GM12865 (cell line): ENCODE data around the gene OTUD3.

Experiments
- DNase-seq: peaks from one replicate; pipeline ENCODE4 v3.0.0; 2010; ENCODE audit warnings: low read depth
- H3K4me3 ChIP-seq: 2 replicates; pipeline ENCODE4 v1.5.1; 2011; ENCODE audit warnings: mild to moderate bottlenecking, low read depth, low read length, control low read depth
- TF ChIP-seq, protein P1 (sequence below): IDR thresholded peaks from 2 replicates; pipeline ENCODE4 v1.5.1; 2011; ENCODE audit warnings: low read length, control low read depth, low read depth, inconsistent platforms; ENCODE audit not compliant: insufficient read depth; ENCODE audit errors: missing control alignments

Gene OTUD3

DNA sequence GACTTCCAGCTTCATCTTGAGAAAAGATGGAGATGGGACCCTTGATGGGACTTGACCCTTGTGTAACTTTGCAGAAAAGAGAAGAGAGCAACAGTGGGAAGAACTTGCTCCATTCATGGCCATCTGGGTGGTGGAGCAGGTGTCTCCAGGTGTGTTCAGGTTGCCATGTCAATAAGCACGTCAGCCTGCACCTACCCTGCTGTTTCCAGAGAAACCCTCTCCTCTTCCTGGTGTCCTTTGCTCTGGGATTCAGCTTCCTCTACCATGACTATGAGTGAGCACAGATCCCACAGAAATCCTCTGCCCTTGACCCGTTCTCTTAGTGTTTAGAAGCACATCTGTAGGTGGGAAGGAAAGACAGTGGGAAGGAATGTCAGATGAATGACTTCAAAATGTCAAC, 21.8 kb upstream of the OTUD3 start:
- no peak for DNase-seq
- TF ChIP-seq, protein P1, sequence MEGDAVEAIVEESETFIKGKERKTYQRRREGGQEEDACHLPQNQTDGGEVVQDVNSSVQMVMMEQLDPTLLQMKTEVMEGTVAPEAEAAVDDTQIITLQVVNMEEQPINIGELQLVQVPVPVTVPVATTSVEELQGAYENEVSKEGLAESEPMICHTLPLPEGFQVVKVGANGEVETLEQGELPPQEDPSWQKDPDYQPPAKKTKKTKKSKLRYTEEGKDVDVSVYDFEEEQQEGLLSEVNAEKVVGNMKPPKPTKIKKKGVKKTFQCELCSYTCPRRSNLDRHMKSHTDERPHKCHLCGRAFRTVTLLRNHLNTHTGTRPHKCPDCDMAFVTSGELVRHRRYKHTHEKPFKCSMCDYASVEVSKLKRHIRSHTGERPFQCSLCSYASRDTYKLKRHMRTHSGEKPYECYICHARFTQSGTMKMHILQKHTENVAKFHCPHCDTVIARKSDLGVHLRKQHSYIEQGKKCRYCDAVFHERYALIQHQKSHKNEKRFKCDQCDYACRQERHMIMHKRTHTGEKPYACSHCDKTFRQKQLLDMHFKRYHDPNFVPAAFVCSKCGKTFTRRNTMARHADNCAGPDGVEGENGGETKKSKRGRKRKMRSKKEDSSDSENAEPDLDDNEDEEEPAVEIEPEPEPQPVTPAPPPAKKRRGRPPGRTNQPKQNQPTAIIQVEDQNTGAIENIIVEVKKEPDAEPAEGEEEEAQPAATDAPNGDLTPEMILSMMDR = no peak

DNA sequence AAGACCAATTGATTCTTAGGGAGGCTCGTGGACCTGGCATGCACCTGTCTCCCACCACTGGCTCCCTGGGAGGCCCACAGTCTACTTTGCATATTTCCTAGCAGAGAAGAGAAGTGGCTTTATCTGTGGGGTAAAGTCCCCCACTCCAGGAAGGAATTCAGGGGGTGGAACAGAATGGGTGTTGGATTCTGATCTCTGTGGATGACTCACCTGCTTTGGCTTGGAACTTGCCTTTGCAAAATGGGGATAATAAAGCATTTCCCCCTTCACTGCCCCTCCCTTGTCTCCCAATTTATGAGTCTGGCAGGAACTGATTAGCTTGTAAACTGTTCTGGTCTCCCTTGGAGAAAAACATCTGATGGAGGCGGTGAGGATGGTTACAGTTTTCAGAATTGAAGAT, 21.2 kb upstream of the OTUD3 start:
- TF ChIP-seq, protein P1 = no peak
- DNase-seq = no peak
- H3K4me3 ChIP-seq = no peak overlapping the region

More for the DNA sequence above, 21.8 kb upstream of the OTUD3 start:
- H3K4me3 ChIP-seq = no peak overlapping the region

DNA sequence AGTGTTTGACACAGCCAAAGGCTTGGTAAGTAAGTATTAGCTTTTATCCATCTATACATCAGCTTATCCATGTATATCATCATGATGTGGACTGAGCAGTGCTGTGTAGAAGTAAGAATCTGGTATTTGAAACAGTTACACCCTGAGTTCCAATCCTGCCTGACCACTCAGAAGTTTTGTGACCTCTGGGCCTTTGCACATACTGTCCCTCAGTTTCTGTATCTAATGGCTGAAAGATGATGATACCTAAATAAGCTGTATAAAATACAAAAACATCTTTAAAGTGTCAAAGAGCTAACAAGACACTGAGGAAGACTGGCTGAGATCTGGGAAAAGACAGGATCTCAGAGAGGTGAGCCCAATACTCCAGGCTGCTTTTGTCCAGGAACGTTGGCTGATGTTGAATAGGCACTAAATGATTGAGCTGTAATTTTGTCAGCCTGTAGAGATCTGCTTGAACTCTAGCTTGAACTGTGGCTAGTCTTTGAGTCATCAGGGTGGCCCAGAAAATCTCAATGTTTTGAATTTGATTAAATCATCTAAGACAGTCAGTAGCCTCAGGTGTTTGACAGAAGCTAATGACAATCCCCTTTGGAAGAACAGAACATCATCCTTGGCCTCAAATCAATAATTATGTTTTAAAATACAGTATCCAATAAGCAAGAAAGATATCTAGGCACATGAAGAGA, 20.2 kb upstream of the OTUD3 start:
- no peak for DNase-seq
- TF ChIP-seq, protein P1 = no peak
- no peak overlapping the region for H3K4me3 ChIP-seq

DNA sequence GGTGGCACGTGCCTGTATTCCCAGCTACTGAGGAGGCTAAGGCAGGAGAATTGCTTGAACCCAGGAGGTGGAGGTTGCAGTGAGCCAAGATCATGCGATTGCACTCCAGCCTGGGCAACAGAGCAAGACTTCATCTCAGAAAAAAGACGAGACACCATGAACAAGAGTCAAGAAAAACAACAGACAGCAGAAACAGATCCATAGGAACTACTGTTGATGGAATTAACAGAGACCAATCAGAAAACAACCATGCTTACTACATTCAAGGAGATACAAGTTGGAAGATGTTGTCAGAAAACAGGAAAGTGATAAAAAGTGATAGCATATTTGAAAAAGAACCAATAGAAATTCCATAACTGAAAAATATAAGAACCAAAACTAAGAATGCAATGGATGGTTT, 19.3 kb upstream of the OTUD3 start:
- no peak for DNase-seq
- H3K4me3 ChIP-seq = no peak overlapping the region
- TF ChIP-seq, protein P1 = no peak

DNA sequence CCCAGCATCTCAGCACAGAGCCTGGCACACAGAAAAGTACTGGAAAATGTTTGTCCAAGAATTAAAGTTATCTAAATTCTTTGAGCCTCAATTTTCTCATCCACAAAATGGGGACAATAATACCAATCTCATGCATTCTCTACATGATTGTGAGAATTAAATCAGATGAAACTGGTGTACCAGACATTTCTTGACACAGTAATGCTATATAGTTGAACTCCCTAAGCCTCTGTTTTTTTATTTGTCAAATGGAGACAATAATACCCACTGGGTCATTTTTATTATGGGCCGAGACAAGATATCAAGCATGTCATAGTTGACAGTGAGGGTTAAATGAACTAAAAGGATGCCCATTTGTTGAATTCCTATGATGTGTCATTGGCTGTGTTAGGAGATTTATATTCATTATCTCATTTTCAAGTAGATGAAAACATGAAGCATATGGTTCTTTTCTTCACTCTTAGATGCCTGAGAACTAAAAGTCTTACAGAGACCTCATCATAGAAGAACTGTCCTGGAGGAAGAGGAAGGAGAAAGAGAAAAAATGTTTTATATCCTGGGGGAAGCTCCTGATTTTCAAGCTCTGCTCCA, 17.5 kb upstream of the OTUD3 start:
- no peak for DNase-seq
- TF ChIP-seq, protein P1 = no peak

DNA sequence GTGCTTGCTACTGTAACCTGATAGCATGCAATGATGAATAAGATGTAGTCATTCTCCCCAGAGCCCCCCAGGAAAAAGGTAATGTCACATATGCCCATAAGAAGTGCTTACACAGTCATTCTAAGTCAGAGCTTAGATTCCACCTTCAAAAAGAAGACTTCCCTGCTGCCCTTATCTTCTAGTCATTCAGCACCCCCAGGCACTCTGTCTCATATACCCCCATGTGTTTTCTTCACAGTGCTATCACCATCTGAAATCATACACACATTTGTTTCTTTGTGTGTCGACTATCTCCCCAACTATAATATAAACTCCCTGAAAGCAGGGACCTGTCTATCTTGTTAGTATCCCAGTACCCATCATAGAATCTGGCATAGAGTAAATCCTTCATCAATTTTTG, 16.2 kb upstream of the OTUD3 start:
- no peak for DNase-seq
- TF ChIP-seq, protein P1 = no peak

More for the DNA sequence above, 17.5 kb upstream of the OTUD3 start:
- no peak overlapping the region for H3K4me3 ChIP-seq

More for the DNA sequence above, 16.2 kb upstream of the OTUD3 start:
- H3K4me3 ChIP-seq = no peak overlapping the region
